HG03139 (cell line): ENCODE measurements around the gene ZNF511.

Source experiments
- ATAC-seq: cut with Tn5 transposase; IDR thresholded peaks from one replicate; pipeline ENCODE4 v1.9.1; 2021; ENCODE audit not compliant: unreplicated experiment

The ZNF511 gene

DNA sequence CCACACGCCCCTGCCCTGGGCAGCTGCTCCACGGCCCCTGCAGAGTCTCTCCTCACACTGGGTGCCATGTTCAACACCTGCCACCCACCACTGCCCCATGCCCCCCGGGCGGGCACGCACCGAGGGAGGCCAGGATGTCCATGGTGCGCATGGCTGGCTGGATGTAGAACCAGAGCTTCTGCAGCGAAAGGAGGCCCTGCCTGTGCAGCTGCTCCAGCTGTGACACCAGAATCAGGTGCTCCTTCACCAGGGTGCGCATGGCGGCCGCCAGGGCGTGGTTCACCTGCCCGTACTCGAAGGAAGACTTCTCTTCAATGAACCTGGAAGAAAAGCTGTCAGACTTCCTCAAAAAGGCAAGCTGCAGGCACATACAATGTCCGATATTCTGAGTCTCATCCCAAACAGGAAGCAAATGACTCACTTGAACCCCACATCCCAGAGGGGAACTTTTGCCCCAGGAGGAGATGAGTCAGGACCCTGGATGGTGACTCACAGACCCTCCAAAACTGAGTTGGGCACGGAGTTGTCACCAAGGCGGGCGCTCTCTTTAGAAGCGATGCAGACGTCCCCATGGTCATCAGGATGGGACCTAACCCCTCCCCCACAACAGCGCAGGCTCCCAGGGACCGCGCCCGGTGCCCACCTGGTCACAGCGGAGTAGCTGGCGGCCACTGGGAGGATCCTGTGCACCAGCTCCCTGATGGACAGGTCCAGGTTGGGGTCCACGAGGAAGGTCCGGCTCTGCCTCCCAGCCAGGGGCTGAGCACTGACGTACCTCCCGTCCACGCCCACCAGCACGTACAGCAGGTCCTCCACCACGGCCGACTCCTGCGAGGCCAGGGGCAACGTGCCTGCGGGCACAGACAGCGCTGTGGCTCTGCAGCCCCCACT is 15.6 kb upstream of the ZNF511 start:
- no peak for ATAC-seq

DNA sequence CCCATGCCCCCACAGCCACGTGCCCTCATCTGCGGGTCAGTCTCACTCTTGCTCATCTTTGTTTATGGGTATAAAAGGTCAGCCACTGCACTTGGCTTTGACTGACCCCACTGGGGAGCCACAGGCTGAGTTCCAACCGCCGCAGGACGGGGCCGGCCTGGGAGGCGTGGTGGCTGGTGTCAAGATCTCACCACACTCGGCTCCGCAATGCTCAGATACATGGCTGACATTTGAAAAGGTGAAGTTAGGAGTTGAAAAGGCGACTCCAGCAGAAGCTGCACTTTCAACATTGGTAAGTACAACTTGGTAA is 14.9 kb upstream of the ZNF511 start:
- ATAC-seq = no peak

DNA sequence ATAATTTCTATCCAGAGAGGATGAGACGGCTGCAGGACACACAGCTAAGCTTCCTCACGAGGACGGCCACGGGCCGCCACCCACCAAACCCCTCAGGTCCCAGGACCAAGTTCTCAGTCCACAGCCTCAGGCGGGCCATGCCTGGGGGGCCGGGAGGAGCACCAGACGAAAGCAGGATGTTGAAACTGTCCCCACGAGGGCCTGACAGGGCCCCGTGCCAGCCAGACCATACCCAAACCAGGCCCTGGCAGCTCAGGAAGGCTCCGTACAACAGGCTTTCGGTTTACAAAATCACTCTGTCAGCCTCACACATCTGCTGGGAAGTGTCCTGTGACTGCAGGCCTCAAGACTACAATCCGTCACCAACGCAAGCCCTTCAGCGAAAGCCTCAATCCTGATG is 14.5 kb upstream of the ZNF511 start:
- ATAC-seq = no peak

DNA sequence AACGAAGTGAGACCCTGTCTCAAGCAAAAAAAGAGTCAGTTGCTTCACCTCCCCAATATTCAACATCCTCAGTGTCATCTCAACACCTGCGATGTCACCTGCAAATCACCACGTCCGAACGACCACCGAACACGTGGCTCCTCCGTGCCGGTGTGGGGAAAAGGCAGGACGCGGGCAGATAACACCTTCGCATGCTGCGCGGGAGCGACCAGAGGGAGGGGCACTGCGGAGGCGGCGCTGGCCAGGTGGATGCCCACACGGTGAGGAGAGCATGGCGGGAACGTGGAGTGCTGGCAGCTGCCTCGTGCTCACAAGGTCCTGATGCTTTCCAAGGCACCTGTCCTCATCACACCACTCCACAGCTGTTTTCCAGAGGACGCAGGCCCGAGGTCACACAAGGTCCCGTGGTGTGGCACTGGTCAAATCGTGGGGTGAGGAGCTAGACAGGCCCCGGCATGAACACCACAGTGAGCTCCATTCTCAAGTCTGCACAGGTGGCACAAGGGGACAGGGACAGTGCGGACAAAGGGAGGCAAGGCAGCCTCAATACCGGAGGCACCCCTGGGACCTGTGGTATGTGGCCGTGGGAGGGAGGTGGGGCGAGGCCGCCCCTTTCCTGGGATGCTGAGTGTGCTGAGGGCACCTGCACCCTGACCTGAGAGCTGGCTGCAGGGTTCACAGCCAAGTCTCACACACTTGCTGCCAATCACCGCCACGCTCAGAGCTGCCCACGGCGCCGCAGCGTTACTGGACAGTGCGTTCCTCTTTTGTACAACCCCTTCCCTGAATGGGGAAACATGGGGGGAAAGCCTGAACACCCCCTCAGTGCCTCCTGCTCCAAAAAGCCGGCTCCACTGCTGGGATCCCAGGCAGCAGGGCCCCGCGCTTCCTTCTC is 13.0 kb upstream of the ZNF511 start:
- ATAC-seq = no peak

DNA sequence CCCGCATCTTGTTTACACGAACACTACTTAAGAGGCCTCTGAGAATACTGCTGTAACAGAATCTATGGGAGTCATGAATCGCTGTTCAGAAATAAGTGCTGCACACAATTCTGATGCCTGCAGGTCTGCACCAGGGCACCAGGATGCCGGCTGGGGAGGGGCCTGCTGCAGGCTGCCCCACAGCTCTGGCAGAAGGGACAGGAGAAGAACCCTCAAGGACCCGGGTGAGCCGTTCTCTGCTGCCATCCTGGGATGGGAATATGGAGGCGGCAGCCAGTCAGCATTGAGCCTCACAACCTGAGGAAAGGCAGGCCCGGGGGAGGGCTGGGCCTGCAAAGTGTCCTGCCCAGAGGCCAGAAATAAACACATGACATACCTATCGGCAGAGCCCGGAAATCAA is 11.2 kb upstream of the ZNF511 start:
- ATAC-seq = no peak

DNA sequence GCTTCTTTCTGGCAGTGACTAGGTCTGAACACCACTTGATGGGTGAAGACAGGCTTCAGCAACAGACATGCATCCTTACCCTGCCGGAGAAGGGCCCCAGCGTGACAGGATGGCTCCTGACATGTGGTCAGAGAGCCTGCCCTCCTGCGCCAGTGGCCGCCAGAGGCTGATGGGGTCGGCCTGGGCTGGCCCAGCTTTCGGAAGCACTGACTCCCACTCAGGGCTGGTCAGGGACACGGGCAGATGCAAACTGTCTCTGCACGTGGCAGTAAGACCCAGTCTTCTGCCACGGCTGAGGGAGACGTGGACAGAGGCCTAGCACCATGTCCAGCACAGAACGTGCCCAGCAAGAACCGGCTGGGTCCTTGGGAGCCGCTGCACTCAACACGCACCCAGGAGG is 10.2 kb upstream of the ZNF511 start:
- no peak for ATAC-seq

DNA sequence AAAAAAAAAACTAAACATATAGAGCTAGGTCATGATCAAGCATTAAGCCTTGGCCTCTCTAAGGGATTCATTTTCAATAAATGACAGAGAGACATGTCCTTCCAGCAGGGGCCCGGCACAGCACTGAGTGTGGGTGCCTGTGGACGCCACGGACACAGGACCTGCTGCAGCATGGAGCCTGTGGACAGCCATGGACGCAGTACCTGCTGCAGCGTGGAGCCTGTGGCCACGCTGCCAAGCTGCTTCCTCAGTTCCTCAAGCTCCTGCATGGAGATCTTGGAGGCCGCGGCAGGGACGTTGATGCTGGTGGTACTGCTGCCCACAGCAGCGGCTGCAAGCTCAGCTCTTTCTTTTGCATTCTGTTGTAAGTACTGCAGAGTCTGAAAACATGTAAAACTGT is 9.5 kb upstream of the ZNF511 start:
- no peak for ATAC-seq

DNA sequence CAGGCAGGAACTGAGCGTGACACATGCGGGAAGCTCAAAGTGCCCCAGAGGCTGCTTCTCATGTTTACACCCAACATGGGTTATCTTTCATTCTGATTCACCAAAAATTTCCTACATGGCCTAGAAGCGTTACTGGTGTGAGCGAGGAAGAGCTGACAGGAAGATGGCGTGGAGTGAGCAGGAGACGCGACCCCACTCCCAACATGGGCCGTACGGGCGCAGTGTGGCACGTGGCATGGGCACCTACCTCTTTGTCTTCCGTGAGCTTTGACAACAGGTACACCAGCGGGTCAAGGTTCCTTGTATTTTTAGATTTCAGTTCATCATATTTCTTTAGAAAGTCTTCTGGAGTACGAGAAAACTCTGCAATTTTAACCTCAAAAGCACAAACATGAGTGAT is 9.0 kb upstream of the ZNF511 start:
- no peak for ATAC-seq

DNA sequence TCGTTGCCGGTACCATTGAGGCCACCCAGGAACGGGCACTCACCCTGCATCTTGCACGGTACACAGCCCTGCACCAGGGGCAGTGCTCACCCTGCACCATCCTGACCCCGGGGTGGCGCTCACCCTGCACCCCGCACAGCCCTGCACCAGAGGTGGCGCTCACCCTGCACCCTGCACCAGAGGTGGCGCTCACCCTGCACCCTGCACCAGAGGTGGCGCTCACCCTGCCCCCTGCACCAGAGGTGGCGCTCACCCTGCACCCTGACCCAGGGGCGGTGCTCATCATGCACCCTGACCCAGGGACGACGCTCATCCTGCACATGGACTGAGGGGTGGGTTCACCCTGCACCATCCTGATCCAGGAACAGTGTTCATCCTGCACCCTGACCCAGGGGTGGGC is 6.5 kb upstream of the ZNF511 start:
- no peak for ATAC-seq

DNA sequence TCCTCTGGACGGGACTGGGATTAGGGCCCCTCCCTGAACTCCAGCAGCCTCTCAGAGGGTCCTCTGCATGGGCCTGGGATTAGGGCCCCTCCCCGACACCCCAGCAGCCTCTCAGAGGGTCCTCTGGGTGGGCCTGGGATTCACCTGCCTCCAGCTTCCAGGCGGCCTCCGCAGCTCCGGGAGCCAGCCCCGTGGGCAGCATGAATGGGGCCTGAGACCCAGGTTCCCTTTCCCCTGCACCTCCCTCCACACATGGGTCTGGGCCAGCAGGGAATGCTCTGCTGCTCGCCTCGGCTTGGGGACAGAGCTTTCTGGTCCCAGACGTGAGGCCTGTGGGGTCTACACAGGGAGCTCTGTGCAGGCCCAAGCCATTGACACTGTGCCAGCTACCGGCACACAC is 5.5 kb upstream of the ZNF511 start:
- ATAC-seq = no peak

DNA sequence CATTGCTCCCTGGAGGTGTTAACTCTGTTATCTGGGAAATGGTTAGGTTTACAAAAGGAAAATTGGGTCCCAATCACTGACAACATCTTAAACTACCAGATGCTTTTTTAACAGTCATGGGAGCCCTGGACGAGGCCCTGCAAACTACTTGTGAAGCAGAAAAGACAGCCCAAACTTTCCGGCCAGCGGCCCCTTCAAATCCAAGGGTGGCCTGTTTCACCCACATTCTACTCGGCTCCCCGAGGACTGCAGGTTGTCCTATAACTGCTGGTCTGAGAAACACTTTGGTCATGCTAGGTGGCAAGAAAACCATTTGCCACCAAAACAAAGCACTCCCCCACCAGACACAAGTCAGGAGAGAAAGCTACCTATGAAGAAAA is 2.6 kb upstream of the ZNF511 start:
- ATAC-seq = no peak

DNA sequence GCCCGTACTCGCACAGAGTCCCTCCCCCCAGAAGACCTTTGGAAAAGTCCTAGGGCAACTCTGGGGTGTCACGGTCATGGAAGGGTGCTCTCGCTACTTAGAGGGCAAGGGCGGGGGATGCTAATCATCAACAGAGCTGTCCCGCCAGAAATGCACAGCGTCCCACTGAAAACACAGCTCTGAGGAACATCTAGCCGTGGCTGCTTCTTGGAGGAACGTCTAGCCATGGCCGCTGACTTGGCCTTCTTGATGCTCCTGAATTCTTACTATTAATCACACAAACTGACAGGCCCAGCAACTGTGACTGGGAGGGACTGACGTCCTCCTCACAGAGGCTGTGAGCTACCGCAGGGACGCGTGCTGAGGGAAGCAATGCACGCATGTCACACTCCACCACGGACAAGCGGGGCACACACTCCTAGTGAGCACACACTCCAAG is 1.8 kb upstream of the ZNF511 start:
- ATAC-seq = no peak

DNA sequence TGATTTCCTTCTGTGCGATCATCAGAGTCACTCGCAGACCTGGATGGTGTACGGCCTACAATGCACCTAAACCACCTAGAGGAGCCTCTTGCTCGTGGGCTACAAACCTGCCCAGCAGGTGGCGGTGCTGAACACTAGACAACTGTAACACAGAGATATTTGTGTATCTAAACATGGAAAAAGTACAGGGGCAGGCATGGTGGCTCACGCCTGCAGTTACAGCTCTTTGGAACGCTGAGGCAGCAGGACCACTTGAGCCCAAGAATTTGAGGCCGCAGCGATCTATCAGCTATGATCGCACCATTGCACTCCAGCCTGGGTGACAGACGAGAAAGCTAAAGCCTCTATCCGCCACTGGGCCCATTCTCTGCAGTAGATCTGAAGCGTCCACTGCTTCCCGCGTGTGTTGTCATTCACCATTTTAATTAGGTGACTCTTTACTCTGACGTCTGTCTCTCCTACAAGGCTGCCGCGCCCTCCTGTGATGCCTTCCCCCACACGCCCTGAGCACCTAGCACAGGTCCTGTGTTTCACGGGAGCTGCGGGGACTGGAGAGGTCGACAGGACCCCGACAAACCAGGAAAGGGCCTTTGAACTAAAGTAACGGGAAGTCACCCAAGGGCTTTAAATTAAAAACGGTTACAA is 816 bp upstream of the ZNF511 start:
- peak; percentile 29 for ATAC-seq

DNA sequence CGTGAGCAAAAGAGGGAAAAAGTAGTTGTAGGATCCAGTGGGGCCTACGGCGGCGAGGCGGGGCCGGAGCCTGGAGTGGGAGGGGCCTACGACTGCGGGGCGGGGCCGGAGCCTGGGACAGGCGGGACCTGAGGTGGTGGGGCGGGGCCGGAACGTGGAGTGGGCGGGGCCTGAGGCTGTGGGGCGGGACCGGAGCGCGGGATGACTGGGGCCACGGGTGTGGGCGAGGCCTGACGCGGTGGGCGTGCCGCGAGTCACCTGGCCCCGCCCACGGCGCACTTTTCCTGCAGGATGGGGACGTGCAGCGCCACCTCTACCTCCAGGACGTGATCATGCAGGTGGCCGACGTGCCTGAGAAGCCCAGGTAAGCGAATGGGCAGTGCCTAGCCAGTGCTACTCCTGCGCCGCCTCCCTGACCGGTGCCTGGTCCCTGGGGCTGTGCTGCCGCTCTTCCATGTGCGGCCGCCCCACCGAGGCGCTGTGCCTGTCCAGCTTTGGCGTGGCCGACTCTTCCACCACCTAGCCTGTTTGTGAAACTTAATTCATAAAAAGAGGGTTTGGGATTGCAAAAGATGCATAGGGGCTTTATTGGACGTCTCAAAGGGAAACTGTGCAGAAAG is 496 bp downstream of the ZNF511 start:
- peak; percentile 75 for ATAC-seq

DNA sequence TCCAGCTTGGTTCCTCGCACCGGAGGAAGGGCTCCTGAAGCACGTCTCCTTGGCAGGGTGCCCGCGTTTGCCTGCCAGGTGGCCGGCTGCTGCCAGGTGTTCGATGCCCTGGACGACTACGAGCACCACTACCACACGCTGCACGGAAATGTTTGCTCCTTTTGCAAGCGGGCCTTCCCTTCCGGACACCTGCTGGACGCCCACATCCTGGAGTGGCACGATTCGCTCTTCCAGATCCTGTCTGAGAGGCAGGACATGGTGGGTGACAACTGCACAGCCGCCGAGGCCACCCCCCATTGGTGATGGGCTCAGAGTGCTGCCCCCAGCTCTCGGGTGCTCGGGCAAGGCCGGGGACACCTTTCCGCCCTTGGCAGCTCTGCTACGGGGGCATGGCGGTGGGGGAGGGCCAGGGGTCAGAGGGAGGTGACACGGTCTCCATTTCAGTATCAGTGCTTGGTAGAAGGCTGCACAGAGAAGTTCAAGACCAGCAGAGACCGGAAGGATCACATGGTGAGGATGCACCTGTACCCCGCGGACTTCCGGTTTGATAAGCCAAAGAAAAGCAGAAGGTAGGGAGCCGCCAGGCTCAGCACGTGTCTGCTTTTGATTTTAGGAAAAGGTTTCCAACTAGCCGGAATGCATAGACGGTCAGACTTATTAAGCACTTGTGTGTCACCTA is 1.1 kb downstream of the ZNF511 start:
- no peak for ATAC-seq

DNA sequence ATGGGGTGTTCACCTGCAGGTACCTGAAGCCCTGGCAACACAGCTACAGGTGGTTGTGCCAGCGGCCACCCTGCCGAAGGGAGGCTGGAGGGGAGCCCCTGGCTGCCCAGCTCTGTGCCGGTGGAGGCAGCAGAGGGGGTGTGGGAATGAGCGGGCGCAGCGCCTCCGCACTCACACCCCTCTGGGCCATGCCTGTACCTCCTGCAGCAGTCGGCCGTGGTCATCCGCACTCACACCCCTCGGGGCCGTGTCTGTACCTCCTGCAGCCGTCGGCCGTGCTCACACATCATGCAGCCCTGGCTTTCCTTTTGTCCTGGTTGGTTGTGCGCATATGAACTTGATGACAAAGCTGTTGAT is 1.7 kb downstream of the ZNF511 start:
- no peak for ATAC-seq

DNA sequence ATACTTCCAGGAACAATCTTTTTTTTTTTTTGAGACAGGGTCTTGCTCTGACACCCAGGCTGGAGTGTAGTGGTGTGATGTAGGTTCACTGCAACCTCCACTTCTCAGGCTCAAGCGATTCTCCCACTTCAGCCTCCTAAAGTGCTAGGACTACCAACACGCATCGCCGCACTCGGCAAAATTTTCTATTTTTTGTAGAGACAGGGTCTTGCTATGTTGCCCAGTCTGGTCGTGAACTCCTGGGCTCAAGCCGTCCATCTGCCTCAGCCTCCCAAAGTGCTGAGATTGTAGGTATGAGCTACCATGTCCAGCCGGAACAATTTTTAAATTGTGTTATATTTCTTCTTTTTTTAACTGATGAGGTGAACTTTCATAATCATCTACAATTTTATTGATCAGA is 2.1 kb downstream of the ZNF511 start:
- ATAC-seq = no peak

DNA sequence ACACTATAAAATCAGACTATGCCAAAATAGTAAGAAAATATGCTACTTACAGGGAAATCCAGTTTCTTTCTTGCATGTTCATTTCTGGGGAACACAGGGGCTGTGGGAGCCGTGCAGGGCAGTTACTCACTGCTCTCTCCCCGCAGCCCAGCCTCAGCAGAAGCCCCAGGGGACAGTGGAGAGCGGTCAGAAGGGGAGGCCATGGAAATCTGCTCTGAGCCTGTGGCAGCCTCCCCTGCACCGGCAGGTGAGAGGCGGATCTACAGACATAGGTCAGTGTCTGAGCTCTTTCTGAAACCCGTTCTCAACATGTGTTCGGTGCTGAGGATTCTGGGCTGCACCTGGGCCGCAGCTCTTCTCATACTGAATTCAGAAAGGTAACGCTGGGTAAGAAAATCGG is 2.9 kb downstream of the ZNF511 start:
- ATAC-seq = no peak

DNA sequence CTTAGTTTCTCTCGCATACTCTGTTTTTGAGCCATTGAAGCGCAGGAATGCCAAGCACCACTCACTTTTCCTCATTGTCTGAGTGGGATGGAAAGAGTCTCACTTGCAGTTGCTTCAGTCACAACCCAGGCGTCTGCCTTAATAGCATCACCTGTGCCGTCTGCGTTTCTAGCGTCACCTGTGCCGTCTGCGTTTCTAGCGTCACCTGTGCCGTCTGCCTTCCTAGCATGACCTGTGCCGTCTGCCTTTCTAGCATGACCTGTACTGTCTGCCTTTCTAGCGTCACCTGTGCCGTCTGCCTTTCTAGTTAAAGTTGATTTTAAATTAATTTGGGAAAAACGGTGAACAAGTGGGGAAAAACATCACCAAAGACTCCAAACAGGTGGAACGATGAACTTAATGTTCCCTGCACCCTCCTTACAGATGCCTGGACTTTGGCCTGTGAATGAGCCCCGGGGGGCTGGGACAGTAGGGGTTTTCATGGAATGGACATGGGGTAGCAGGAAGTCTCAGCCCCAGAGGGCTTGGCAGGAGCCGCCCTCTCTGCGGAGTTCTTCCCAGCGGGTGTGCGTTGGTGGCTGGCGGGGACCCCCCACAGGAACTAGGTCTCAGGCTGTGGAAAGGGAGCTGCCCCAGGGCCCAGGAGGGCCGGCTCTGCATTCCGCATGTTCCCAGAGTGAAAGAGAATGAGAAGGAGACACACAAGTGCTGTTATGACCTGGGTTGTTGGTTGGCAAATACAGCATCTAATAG is 3.5 kb downstream of the ZNF511 start:
- ATAC-seq = no peak

DNA sequence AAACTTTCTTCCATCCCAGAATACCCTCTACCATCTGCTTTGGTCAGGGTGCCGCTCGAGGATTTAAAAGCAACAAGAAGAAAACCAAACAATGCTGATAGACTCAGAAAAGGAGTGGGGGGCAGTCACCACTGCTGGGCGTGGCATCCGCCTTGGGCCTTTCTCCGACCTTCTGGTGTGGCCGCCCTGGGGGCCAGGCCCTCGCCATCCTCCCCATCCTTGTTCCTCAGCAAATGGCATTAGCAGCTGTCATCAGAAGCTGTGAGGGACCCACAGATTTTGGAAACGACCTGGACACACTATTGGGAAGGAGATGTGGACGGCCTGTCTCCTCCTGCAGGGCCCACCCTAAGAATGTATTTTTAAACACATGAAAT is 4.0 kb downstream of the ZNF511 start:
- ATAC-seq = no peak
